Measurements from ENCODE around the gene FERMT3.

GRCh38 chr11:64227405-64227956 is 21.0 kb downstream of the FERMT3 start:
- TF ChIP-seq ZNF274 (IDR thresholded peaks at IDR 0.05; ENCODE audit: low read depth, low read length): no peak
- TF ChIP-seq SUZ12 (IDR thresholded peaks at IDR 0.05; ENCODE audit: extremely low read depth, insufficient read depth, insufficient read length): no peak
